Fibroblast of villous mesenchyme (primary cell): ENCODE measurements around the gene TVP23A. TPM values are rescaled to one million over a fixed set of nuclear protein-coding genes. Genes with fewer than 3 reads are reported as not detected.
"Not testable (repeated sequence)": the region's sequence is repeated elsewhere in the genome, so short reads cannot be mapped to it uniquely, and the experiment has no call there.

ENCODE experiments used
- DNase-seq: peaks from one replicate; pipeline ENCODE4 v3.0.0-alpha.2; 2010; ENCODE audit warnings: low read depth
- H3K4me3 ChIP-seq: 2 replicates; pipeline ENCODE4 v1.5.1; 2011; ENCODE audit warnings: low read depth, mild to moderate bottlenecking, low read length
- CTCF ChIP-seq: IDR thresholded peaks from 2 replicates; pipeline ENCODE4 v1.5.1; 2012; ENCODE audit warnings: low read depth, mild to moderate bottlenecking, low read length; ENCODE audit not compliant: insufficient read depth
- total RNA-seq: library from RNA; depleted of rRNA; stranded (reverse); fragments of >200 nt; gene quantifications from 2 replicates; pipeline ENCODE4 v1.2.3, GENCODE V29; 2012

The TVP23A gene
- total RNA-seq, 1 donor: not detected

GRCh38 chr16:10750793-10751192 is 67.8 kb downstream of the TVP23A start:
- no peak for DNase-seq
- no peak overlapping the region for H3K4me3 ChIP-seq
- TF ChIP-seq CTCF: no peak

GRCh38 chr16:10745841-10746240 is 72.8 kb downstream of the TVP23A start:
- H3K4me3 ChIP-seq: no peak overlapping the region
- TF ChIP-seq CTCF: no peak
- peak; percentile 59 for DNase-seq

- DNase-seq: peak; percentile 53
- H3K4me3 ChIP-seq: peak overlapping the region; percentile 49
- TF ChIP-seq CTCF: no peak
Observed at GRCh38 chr16:10744370-10745030, 74.1 kb downstream of the TVP23A start.

GRCh38 chr16:10743610-10744369 is 74.8 kb downstream of the TVP23A start, which contains the start of gene NUBP1:
NUBP1 (plus strand) TSS chr16:10743842; CDS start chr16:10743864, 22 bp downstream.
- H3K4me3 ChIP-seq: peak within 1 kb of the TSS; percentile 74
- no peak for TF ChIP-seq CTCF
- DNase-seq: peak; percentile 99

- no peak for TF ChIP-seq CTCF
- DNase-seq: no peak
- peak overlapping the region; percentile 74 for H3K4me3 ChIP-seq
Observed at GRCh38 chr16:10743227-10743609, 75.4 kb downstream of the TVP23A start.

GRCh38 chr16:10741844-10742243 is 76.8 kb downstream of the TVP23A start:
- no peak for TF ChIP-seq CTCF
- H3K4me3 ChIP-seq: no peak overlapping the region
- DNase-seq: peak; percentile 43

GRCh38 chr16:10741249-10741648 is 77.3 kb downstream of the TVP23A start:
- not testable (repeated sequence) for DNase-seq, H3K4me3 ChIP-seq
